CD4-positive, alpha-beta T cell treated with Interleukin-15 for 4 hours (primary cell): ENCODE data around the gene SDCBP2.

ENCODE experiments used
- DNase-seq: peaks from one replicate; pipeline ENCODE4 v3.0.0-alpha.2; 2020; ENCODE audit warnings: low spot score

The SDCBP2 gene

GRCh38 chr20:1331101-1331500 lies 2.2 kb upstream of the SDCBP2 start:
- DNase-seq = no peak

DNA sequence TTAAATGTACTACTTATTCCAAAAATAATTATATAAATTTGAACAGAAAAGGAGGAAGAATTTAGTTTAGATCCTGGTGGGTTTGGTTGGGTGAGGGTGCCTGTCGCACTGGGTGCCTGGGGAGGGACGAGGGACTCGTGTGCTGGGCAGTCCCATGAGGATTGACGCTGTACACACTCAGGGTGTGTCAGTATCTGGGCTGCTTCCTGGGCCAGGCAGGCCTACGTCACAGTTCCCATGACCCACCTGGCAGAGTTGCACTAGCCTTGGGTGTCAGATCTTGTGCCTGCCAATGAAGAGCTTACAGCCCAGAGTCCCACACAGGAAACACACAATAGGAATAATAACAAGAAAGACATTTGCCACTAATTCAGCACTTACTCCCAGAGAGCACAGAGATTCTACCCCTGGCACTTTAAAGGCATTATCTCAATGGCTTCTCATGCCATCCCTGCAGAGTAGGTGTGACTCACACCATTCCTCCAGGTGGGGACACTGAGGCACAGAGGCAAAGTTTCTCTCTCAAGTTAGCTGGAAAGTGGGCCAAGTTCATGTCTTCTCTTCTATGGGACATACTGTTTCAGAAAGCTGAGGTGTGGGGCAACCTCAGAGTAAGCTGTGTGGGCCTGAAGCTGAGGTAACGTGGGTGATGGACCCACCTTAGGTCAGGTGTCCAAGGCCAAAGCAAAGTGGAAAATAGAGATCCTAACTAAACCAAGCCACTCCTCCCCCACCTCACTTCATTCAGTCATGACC lies 1.3 kb upstream of the SDCBP2 start:
- peak; percentile 20 for DNase-seq

DNA sequence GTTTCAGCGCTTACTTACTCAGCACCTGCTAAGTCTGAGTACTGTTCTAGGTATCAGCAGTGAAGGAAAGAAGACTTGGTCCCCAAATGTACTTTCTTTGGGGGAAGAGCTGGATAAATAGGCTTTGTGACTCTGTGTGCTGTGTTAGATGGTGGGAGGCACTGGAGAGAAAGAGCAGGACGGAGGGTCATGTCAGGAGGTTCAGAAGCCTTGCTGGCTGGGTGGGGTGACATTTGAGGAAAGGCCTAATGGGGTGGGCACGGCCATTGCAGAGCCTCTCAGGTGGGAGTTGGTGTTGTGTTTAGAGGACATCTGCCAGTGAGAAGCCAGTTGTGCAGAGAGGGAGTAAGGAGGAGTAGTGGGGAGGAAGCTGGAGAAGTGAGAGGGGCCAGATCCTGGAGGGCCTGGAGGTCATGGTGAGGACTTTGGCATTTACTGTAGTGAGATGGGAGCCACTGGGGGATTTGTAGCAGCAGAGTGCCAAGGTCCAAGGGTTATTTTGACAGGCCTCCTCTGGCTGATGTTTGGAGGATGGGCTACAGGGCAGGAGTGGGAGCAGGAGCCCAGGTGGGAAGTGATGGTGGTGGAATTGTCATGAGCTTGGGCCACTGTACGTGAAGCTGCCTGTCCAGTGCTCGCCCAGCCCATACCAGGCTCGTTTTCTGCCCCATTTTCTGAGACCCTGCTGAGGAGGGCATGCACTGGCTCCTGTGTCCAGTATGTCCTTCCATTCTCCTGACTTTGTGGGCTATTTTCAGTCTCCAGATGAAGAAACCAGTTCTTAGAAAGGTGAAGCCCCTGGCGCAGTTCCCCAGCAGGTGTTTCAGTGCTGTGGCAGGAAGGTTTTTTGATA lies 886 bp downstream of the SDCBP2 start:
- no peak for DNase-seq

GRCh38 chr20:1327241-1327653 lies 1.7 kb downstream of the SDCBP2 start:
- DNase-seq = no peak

DNA sequence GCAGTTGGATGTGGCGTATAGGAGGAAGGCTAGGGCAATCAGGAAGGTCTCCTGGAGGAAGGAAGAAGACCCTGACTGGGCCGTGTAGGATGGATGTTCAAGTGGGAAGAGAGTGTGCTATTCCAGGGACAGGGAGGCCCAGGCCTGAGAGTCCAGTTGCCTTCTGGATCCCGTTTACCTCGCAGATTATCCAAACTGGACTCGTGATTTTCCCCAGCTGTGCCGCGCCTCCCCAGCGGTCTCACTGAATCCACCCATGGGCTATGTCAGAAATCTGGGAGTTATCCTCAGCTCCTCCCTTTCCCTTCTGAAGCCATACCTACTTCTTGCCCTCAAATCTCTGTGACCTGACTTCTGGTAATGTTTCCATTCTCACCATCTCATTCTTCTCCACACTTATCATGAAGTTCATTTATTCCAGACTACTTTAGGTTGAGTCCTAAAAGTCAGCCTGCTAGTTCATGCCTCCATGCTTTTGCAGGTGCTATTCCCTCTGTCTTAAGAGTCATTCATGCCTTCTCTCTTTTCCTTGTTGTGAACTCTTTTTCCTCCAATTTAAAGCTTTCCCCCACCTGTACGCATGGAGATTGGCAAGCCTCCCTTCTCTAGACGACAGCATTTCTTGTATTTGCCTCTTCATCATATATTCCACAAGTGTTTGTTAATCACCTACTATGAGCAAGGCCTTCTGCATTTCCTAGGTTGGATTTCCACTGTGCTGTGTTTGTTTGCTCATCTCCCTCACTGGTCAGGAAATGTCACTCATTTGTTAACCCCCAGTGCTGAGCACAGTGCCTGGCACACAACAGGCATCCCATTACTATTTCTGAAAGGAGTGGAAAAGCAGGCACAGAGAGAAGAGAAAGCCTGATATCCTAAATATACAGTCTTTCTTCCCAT lies 2.7 kb downstream of the SDCBP2 start:
- DNase-seq = no peak

GRCh38 chr20:1325173-1326030 lies 3.5 kb downstream of the SDCBP2 start:
- DNase-seq = peak; percentile 99

GRCh38 chr20:1324598-1325172 lies 4.3 kb downstream of the SDCBP2 start:
- DNase-seq = peak; percentile 54

- DNase-seq = no peak
These were observed 4.9 kb downstream of the SDCBP2 start for GRCh38 chr20:1323830-1324597.

DNA sequence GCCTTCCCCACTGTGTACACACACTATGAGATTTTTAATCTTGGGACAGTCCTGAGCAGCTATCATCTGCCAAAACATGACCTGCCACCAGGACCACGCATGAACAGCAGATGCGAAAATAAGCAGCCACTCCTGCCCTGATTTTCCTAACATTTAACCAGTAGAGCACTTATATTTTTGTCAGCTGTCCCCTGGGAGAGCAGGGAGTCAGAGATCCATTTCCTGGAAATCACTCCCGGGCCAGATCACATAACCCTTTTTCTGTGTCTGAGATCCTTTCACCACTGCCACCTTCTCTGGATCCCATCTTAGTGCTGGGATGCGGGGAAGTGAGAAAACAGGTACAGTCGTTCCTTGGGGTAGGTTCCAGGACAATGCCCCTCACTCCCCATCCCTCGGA lies 5.7 kb downstream of the SDCBP2 start:
- no peak for DNase-seq

DNA sequence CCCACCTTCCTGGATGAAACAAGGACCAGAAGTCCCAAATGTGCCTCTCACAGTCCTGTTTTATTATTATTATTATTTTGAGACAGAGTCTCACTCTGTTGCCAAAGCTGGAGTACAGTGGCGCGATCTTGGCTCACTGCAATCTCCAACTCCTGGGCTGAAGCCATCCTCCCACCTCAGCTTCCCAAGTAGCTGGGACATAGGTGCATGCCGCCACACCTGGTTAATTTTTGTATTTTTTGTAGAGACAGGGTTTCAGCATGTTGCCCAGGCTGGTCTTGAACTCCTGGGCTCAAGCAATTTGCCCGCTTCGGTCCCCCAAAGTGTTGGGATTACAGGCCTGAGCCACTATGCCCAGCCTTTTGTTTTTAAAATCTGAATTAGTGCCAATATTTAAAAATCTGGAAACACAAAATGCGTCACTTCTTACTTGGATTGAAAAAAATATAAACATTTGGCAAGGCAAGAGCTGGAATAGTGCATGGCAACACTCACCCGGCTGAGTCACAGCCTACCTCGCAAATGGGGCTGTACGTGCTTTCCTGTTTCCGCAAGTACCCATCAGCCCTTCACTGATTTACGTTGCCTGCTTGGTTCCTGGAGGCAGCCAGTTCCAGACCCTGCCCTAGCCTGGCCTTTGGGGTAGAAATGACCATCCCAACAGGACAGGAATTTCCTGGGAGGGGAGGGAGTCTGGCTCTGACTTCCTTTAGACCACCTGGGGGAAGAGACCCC lies 6.3 kb downstream of the SDCBP2 start:
- DNase-seq = no peak

- DNase-seq = no peak
These were observed 7.3 kb downstream of the SDCBP2 start for GRCh38 chr20:1321654-1321939.

DNA sequence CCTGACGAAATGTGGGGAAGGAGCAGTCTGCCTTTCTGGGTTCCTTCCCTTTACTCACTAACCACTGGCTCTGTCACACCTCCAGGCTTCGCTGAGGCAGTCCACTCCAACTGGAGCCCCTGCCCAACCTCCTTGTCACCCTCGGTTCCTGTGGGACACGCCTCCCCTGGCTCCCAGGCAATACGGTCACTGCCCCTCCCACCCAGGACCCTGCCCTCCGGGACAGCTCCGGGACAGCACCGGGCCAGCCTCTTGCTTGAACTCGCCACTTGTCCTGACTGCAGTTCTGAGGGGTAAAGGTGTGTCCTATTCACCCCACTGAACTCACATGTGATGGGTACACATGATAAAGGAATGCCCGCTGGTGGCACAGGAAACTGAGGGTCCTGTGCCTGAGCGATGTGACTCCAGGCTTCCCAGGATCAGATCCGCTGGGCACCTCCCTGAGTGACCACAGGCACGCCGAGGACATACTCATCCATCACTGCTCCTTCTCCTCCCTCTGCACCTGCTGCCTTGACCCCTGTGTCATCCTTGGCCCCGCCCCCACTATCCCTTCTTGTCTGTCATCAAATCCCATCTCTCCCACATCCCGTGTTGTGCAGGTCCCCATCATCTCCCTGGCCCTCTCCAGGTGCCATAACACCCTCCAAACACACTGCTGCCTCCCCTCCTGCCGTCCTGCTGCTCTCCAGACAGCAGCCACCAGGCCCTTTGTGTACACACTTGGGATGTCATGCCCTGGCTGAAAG lies 7.9 kb downstream of the SDCBP2 start:
- DNase-seq = no peak

- no peak for DNase-seq
These were observed 8.9 kb downstream of the SDCBP2 start for GRCh38 chr20:1320016-1320415.

DNA sequence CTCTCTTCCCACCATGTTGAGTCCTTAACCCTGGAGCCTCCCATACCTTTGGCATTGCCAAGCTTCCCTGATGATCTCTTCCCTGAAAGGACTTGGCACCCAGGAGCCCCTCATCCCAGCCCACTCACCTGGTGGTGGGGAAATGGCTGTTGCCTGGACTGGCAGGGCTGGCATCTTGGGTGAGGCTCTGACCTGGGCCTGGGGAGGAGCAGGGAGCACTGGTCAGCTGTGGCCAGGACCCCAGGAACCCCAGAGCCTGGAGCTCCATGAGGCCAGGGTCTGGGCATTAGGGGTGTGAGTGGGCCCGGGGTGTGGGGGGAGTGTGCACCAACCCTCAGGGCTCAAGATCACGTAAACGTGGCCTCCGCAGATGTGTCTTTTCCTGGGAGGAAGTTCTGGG lies 9.5 kb downstream of the SDCBP2 start:
- DNase-seq = no peak

DNA sequence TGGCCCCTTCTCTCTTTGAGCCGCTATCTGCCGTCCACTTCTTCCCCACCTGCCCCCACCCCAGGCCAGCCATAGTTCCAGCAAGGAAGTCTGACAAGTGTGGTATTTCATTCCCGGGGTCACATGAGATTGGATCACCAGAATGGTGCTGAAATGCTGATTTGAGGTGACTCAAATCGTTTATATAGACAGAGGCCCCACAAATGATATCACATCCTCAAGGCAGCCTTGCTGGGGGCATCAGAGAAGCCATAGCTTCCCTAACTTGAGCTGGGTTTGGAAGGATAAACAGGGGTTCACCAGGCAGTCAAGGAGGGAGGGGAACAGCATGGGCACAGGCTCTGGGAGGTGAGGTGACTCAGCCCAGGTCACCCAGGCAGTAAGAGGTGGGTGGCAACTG lies 9.9 kb downstream of the SDCBP2 start:
- DNase-seq = no peak

DNA sequence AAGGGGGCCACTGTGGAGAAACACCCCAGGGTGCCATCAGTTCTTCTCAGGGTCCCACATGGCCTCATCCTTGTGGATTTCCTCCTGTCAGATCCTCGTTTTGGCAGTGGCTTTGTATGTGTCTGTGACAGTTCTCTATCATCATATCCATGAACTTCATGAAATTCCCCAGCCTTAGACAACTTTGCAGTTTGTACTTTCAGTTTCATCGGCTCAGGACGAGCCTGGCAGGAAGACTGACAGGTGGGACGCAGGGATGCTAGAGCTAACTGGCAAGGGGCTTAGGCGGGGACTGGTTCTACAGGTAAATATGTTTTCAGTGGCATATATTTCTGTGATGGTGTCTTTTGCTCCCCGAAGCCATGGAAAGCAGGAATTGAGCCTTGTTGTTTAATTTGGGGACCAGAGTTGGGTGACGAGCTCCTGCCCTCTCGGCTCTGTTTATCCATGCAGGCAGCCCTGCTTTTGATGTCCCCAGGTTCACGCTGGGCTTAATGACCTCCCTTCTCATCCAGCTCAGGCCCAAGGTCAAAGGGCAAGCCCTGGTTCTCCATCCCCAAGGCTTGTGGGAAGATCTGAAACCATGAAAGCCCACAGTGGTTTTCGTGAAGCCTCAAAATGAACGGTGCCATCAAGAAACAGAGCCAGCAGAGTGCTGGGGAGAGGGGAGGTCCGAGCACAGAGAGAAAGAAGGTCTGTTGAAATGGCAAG lies 11.2 kb downstream of the SDCBP2 start:
- DNase-seq = no peak

DNA sequence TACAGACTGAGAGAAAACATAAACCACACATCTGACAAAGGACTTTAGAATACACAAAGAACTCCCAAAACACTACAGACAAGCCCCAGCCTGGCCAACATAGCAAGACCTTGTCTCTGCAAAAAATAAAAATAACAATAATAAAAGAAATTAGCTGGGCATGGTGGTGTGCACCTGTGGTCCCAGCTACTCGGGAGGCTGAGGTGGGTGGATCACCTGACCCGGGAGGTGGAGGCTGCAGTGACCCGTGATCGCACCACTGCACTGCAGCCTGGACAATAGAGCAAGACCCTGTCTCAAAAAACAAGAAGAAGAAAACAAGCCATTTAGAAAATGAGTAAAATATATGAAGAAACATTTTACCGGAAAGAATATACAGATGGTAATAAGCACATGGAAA lies 13.1 kb downstream of the SDCBP2 start:
- DNase-seq = no peak

GRCh38 chr20:1313236-1313964 lies 15.5 kb downstream of the SDCBP2 start:
- DNase-seq = peak; percentile 58
